ENCODE data around the gene ICAM2.
"Not testable (repeated sequence)": the region's sequence is repeated elsewhere in the genome, so short reads cannot be mapped to it uniquely, and the experiment has no call there.

The ICAM2 gene

DNA sequence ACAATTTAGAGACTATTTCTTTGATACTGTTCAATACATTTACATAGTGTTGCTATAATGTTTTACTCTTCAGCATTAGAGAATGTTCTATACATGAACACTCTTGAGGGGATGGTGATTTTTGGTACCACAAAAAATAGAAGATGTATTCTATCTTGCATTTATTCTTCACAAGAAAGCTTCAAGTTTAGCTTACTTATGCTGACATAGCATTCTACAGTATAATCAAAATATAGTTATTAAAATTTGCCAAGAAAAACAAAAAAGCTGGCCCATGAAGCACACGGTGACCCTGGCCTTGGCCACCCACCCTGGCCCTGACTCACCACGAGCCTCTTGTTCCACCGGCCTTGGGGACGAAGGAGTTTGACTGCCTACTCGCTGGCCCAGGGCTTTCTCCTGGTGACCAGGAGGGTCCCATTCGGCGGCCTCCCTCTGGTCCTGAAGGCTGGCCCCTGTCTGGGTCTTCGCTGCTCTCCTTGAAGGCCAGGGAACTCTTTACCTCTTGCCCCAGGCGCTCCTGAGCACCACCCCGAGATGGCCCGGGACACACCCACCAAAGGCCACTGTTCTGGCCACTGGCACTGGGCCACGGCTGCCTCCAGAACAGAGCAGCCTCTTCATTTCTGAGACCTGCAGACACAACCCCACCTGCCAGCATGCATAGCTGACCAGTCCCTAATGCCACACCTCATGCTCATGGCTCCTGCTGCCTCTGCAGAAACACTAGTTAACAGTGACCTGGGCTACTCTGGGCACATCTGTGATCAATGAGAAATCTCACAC is 22.5 kb upstream of the ICAM2 start:
- DNase-seq: no peak

DNA sequence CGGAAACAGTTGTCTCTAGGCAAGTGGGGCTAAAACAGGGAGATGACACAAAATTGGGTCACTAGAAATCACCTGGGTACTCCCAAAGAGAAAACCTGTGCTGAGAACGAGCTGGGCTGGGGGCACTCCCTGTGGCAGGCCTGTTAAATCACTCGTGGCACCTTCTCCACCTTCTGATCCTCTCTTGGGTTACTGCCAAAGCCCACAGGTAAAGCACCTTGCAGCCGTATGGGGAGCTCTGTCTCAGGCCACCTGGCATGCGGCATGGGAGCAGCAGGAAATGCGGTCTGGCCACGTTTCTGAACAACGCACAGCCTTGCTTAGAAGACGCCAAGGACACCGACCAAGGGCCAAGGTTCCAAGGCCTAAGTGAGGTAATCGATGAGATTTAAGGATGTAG is 21.5 kb upstream of the ICAM2 start:
- DNase-seq: no peak

DNA sequence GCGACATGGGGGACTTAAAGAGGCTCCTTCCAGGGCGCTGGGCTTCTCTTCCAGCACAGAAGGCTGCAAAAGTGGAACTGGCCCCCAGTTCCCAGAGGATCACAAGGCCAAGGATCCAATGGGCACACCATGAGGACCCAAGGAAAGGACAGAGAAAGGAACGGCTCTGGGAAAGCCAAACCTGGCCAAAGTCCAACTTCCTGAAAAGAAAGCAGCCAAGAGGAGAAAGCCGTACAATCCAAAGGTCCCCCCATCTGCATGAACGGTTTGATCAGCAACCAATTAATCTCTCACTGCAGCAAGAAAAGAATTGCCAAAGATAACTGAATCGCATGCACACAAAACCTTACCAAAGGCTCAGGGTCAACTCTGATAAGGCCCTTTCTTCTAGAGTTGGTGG is 19.8 kb upstream of the ICAM2 start:
- no peak for DNase-seq

DNA sequence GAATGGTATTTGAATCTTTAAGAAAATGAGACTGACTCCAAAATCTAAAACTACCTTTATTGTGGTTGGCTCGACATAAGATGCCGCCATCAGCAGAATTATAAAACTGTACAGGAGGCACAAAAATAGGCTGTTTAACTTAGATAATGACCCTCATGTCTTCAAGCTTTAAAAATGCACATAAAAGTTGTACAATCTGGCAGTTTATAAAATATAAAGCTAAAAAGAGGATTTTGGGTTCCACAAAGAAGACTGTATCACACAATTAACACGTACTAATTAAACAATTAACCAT is 18.6 kb upstream of the ICAM2 start:
- no peak for DNase-seq

DNA sequence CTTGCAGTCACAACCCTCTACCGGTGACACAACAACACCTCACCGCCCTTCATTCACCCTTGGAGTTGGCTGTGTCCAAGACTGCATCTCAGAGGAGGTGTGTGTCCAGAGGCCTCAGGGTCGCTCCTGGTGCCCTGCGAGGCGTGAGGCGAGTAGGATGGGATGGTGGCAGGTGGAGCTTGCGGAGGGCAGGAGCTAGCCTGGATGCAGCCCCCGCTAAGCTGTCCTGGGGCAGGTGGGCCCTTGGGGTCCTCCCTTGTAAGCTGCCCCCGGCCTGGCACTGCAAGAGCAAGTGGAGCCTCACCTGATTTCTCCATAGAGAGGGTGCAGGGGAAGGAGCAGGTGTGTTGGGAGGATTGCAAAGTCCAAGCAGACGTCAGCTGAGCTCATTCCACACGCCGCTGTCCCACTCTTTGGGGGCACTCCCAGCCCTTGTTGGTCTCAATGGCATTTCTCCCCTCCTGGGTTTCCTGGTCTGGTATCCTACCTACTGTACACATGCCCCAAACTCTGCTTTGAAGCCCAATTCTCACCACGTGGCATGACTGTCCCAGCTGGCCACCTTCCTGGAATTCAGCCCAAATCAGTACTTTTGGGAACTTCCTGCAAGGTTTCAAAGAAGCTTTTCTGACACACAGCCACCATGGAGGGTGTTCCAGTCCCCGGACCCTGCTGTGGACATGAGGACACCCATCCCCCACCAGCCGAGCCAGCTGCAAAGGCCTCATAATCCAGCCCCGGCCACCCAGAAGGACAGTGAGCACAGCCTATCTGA is 18.1 kb upstream of the ICAM2 start:
- DNase-seq: no peak

DNA sequence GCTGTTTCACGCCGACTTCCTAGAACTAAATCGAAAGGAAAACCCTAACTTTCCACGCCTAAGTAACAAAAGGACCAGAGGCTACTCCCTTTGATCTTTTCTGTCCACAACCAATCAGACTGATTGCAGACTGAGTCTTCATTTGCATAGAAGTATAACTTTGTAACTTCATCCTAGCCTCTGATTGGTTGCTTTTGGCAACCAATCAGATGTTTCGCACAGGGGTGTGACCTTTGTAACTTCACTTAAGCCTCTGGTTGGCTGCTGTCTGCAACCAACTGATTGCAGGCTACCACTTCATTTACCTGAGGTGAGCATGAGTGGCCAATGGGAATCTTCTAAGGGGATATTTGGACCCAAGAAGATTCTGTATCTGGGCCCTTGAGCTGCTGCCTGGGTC is 17.4 kb upstream of the ICAM2 start:
- no peak for DNase-seq

DNA sequence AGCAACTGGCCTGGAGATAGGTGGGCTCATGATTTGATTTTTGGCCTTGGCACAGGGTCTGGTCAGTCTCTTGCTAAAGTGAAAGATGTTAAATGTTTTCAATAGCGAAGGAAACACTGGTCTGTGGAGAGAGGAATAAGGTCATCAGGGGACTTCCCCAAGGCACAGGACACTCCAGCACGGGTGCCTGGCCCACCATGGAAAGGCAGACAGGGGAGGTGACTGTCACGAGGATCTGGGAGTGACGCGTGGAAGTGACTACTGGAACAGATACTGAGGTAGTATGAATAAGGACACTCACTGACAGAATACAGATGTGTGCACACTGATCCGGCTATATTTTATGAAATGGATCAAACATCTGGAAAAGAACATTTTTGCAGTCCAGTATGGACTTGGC is 16.7 kb upstream of the ICAM2 start:
- no peak for DNase-seq

DNA sequence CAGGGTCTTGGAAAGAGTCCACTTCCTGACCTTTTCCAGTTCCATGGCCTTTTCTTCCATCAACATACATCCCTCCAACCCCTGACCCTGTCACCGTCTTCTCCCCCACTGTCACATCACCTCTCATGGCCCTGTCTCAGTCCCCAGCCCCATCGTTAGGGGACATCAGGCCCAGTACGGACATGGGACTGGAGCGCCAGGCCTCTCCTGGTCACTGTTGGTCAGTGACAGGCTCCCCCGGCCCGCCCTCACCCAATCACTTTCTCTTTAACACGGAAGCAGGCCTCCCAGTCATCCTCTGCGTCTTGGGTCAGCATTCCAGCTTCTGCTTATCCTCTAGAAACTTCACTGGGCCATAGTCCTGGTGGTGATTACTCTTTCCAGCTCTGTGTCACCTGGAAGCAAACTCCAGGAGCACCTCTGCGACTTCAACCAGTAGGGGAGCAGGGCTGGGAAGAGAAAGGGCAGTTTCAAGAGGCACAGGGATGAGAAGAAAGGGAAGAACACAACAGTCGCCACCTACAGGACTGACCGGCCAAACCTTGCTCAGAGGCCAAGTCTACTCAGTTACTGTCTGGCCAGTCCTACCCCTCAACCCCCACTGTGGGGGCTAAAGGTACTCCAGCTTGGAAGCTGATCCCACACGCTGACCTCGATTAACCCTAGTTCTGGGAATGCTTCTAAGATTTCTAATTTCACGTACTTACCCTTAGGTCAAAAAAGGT is 15.9 kb upstream of the ICAM2 start:
- no peak for DNase-seq

DNA sequence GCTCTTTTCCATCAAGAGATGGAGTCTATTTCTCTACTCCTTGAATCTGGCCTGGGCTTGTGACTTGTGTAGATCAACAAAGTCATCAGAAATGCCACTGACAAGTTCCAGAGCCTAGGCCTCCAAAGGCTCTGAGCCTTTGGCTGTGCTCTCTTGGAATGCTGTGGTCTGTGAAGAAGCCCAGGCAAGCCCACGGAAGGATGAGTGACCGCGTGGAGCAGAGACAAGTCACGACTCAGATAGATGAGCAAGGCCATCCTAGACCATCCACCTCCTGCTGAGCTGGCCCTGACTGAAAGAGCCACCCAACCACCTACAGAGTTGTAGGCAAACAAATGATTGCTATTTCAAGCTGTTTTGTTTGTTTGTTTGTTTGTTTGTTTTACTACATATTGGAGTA is 11.6 kb upstream of the ICAM2 start:
- no peak for DNase-seq

DNA sequence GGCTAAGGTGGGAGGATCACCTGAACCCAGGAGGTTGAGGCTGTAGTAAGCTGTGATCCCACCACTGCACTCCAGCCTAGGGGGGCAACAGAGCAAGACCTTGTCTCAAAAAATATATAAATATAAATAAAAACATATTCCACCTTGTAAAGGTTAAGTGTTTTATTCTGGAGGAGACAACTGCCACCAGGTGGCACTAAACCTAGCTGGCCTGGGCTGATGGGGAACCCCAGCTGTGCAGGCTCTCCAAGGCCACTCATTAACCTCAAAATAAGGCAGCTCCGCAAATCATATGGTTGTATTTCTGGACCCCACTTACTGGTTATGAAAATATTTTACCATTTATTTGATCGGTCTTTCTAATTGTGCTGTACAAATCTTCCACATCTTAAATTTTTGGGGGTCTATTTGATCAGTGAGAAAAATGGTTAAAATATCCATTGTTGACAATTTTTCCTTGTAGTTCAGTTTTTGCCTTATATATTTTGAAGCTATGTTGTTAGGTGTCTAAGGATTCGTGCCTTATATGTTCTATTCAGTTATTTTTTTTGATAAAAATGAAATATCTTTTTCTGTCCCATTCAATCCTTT is 8.5 kb upstream of the ICAM2 start:
- DNase-seq: peak; percentile 81

DNA sequence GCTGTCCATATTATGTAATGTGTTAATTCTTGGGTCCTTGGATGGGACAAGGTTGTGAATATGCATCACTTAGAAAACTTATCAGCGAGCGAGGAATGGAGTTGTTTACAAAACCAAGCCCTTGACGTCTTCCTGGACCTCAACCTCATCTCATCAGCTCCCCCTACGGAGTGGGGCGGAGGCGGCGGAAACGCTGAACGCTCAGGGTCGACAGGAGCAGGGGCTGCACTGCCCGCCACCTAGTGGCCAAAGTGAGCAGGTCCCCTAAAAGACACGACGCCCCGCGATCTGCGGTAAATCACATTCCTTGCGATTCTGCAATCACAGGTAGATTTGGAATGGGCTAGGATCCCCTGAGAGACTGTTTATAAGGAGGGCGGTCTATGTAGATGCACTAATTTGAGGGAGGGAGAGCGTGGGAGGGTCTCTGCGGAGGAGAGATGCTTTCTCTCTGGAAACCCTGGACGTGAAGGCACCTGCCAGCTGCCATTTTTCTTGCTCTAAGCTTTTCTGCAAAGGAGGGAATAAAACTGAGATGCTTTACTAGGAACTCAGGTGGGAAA is 5.4 kb upstream of the ICAM2 start:
- peak; percentile 90 for DNase-seq

DNA sequence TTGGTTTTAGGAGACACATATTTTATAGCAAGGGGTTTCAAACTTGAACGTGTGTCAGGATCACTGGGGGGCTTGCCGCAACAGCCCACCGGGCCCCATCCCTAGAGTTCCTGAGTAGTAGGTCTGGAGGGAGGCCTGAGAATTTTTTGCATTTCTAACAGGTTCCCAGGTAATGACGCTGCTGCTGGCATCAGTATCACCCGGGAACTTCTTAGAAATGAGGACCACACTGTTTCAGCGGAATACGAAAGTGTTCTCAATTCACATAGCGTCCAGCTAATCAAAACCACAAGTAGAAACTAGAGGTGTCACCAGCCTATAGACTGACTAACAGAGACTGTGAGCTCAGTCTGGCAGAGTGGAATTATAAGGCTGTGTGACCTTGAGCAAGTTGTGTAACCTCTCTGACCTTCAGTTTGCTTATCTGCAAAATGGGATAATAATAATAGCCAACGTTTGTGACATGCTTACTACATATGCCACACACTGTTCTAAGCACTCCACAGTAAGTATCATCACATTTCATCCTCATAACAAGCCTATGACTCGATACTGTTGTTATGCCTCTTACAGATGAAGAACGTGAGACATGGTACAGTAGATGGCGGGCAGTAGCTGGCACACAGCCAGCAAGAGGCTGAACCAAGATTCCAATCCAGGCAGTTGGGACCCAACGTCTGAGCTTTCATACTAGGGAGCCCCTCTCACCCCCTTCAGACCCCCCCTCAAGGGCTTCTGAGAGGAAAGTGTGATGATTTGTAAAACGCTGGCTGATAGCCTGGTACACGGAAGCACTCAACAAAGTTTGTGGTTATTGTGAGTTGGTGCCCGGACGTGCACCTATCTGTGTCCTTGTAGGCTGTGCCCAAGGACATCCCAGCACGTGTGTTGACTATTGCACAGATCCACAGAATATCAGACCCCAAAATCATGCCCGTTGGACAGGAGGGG is 4.6 kb upstream of the ICAM2 start:
- peak; percentile 65 for DNase-seq

DNA sequence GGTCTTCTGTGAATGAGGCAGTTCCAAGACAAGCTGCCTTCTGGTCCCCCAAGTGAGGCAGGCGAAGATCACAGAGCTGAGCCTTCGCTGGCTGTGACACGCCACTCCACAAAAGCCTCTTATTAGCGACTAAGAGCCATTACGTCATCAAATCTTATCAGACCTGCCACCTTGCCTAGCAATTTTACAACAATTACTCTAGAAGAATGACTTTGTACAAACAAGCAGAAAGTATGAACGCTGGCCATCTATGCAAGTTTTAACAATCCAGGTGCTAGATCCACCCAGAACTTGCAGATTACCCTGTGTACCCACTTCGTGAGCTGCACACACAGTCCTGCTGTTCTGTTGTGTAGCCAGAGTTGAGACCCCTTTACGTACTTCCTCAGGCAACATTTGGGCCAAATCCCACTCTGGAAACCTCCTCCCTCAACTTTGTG is 3.8 kb upstream of the ICAM2 start:
- DNase-seq: no peak

DNA sequence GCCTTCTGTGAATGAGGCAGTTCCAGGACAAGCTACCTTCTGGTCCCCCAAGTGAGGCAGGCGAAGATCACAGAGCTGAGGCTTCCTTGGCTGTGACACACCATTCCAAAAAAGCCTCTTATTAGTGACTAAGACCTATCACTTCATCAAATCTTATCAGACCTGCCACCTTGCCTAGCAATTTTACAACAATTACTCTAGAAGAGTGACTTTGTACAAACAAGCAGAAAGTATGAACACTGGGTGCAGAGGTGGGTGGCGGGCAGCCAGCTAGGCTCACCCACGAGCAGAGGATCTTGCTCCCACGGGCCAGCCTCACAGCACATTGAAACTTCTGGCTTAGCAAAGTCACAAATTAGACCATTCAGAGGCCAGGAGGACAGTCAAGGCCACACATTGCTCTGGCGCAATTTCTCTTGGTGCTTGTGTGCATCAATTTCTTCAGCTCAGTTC is 2.2 kb upstream of the ICAM2 start:
- DNase-seq: peak; percentile 55

DNA sequence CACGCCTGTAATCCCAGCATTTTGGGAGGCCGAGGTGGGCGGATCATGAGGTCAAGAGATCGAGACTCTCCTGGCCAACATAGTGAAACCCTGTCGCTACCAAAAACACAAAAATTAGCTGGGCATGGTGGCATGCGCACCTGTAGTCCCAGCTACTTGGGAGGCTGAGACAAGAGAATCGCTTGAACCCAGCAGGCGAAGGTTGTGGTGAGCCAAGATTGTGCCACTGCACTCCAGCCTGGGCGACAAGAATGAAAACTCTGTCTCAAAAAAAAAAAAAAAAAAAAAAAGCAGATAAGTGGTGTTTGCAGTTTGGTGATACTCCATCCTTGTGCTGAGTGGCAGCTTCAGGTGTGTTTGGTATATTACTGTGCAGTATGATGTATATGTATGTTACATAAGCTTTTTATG is 877 bp downstream of the ICAM2 start:
- DNase-seq: not testable (repeated sequence)

DNA sequence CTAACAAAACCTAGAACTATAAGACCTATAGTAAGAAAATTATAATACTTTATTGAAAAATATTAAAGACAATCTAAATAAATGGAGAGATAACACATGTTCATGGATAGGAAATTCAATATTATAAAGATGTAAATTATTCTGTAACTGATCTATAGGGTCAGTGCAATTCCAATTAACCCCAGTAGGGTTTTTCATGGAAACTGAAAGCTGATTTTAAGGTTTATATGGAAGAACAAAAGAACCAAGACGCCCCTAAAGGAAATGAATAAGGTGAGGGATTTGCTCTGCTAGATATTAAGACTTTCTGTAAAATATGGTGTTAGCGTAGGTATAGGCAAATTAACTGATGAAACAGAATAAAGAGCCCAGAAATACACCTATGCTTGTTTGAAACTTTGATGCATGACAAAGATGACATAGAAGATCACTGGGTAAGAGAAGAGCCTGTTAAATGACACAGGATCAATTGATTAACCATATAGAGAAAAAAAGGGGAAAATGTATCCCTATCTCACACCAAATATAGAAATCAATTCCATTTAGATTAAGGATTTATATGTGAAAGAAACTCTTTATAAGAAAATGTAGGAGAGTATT is 3.0 kb downstream of the ICAM2 start:
- no peak for DNase-seq

DNA sequence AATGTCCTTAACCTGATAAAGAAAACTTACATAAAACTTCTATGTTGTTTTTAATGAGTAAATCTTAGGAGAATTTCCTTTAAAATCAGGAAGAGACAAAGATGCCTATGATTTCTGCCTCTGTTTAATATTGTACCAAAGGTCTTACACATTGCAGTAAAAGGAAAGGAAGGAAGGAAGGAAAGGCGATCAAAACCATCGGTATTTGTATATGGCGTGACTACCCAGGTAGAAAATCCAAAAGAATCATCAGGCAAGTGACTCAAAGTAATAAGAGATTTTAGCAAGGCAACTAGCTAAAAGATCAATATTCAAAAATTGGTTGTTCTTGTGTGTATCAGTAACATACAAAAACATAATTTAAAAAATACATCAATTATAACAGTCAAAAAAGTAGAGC is 3.5 kb downstream of the ICAM2 start:
- no peak for DNase-seq

DNA sequence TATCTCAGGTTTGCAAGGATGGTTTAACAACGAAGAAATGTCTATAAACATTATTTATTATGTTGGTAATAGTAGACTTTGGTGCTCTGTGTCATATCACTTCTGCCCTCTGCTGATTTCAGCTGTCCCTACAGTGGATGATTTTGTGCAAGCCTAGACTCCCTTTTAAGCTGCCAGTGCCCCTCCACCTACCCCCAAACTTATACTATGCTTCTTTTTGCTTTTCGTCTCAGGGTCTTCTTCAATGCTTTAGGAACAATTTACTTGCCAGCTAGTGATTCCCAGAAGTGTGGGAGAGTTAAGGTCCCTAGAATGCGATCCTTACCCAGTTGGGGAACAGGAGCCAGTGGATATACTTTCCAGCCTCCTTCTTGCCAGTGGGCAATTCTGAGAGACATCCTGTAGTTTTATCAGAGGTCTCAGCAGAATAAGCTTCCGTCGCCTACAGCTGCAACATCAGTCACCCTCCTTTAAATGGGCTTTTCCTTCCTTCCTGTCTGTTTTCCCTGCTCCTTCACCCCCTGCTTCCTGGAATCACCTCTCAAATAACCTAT is 4.1 kb downstream of the ICAM2 start:
- peak; percentile 24 for DNase-seq

DNA sequence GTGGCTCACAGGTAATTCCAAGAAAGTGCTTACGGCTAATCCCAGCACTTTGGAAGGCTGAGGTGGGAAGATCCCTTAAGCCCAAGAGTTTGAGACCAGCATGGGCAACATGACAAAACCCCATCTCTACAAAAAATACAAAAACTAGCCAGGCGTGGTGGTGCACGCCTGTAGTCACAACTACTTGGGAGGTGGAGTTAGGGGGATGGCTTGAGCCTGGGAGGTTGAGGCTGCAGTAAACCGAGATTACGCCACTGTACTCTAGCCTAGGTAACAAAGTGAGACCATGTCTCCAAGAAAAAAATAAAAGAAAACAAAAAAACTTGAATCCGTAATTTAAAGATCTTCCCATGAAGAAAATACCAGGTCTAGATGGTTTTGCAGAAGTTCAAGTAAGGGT is 5.0 kb downstream of the ICAM2 start:
- peak; percentile 17 for DNase-seq

DNA sequence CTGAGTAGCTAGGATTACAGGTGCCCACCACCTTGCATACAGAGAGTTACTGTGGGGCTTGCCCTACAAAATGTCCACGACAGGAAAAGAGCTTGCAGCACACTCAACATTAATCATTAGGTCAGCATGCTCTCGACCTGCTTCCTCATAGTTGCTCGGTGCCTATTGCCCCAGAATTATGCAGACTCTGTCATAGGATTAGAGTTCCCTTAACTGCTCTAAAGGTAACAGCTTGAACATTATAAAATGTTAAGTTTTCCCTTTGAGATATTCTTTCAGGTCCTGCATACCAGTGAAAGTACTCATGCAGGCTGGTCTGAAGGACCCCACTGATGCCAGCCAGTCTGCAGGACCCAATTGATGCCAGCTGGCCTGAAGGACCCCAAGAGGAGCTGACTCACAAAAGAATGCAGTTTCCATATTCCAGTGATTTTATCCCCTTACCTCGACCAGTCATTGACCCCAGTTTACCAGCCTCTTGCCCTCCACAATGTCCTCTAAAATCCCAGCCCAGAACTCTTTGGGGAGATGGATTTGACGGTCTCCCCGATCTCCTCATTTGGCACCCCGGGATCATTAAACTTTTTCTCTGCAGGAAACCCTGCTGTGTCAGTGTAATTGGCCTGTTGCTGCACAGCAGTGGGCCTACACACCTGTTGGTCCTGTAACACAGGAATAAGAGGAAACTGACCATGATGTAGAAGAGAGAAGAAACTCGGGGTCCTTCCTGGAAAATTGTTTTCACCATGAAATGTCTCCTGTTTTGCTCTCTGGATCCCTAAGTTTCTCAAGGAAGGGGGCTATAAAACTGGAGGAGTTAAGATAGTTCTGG is 10.6 kb downstream of the ICAM2 start:
- peak; percentile 17 for DNase-seq

Data from stimulated activated CD8-positive, alpha-beta memory T cell treated with anti-CD3 and anti-CD28 coated beads, Interleukin-4, amount 100 ng/mL, for 48 hours (primary cell).